HEK293 (cell line): ENCODE results near the gene SRF.

Experiments
- GFI1B ChIP-seq: fragments of 450-650 bp; formaldehyde crosslinking; IDR thresholded peaks from 2 replicates; pipeline ENCODE4 v1.5.1; 2016; ENCODE audit warnings: missing biosample characterization, missing genetic modification characterization
- KLF7 ChIP-seq: fragments of 450-650 bp; formaldehyde crosslinking; IDR thresholded peaks from 2 replicates; pipeline ENCODE4 v1.5.1; 2016; ENCODE audit warnings: missing biosample characterization, missing genetic modification characterization, borderline replicate concordance
- OVOL3 ChIP-seq: fragments of 450-650 bp; formaldehyde crosslinking; IDR thresholded peaks from 2 replicates; pipeline ENCODE4 v1.5.1; 2016; ENCODE audit warnings: missing biosample characterization, missing genetic modification characterization
- PBX3 ChIP-seq: sonication (generic); formaldehyde crosslinking; IDR thresholded peaks from 2 replicates; pipeline ENCODE4 v1.8.1; 2022; ENCODE audit warnings: mild to moderate bottlenecking, moderate library complexity, missing genetic modification reagents
- TSHZ1 ChIP-seq: fragments of 450-650 bp; formaldehyde crosslinking; IDR thresholded peaks from 2 replicates; pipeline ENCODE4 v1.5.1; 2016; ENCODE audit warnings: missing biosample characterization, missing genetic modification characterization, borderline replicate concordance
- ZBTB6 ChIP-seq: fragments of 450-650 bp; formaldehyde crosslinking; IDR thresholded peaks from 2 replicates; pipeline ENCODE4 v1.5.1; 2017; ENCODE audit warnings: missing biosample characterization, missing genetic modification characterization
- ZEB2 ChIP-seq: fragments of 450-650 bp; formaldehyde crosslinking; IDR thresholded peaks from 2 replicates; pipeline ENCODE4 v1.5.1; 2016; ENCODE audit warnings: missing biosample characterization, missing genetic modification characterization
- ZIC2 ChIP-seq: fragments of 450-650 bp; formaldehyde crosslinking; IDR thresholded peaks from 2 replicates; pipeline ENCODE4 v1.5.1; 2016; ENCODE audit warnings: missing biosample characterization, missing genetic modification characterization
- ZNF138 ChIP-seq: fragments of 450-650 bp; formaldehyde crosslinking; IDR thresholded peaks from 2 replicates; pipeline ENCODE4 v1.5.1; 2016; ENCODE audit warnings: missing biosample characterization, missing genetic modification characterization, borderline replicate concordance
- ZNF140 ChIP-seq: fragments of 450-650 bp; formaldehyde crosslinking; IDR thresholded peaks from 2 replicates; pipeline ENCODE4 v1.5.1; 2016; ENCODE audit warnings: missing biosample characterization, missing genetic modification characterization
- ZNF174 ChIP-seq: fragments of 450-650 bp; formaldehyde crosslinking; IDR thresholded peaks from 2 replicates; pipeline ENCODE4 v1.5.0; 2017; ENCODE audit warnings: missing biosample characterization, mild to moderate bottlenecking, missing genetic modification characterization
- ZNF184 ChIP-seq: fragments of 450-650 bp; IDR thresholded peaks from 2 replicates; pipeline ENCODE4 v1.5.1; 2018; ENCODE audit warnings: missing biosample characterization, mild to moderate bottlenecking, missing genetic modification characterization
- ZNF19 ChIP-seq: fragments of 450-650 bp; formaldehyde crosslinking; IDR thresholded peaks from 2 replicates; pipeline ENCODE4; 2016; ENCODE audit warnings: missing biosample characterization, missing genetic modification characterization, low read depth
- ZNF248 ChIP-seq: fragments of 450-650 bp; formaldehyde crosslinking; IDR thresholded peaks from 2 replicates; pipeline ENCODE4 v1.5.1; 2017; ENCODE audit warnings: missing biosample characterization, missing genetic modification characterization
- ZNF266 ChIP-seq: fragments of 450-650 bp; formaldehyde crosslinking; IDR thresholded peaks from 2 replicates; pipeline ENCODE4 v1.5.1; 2016; ENCODE audit warnings: missing biosample characterization, missing genetic modification characterization, low read depth
- ZNF302 ChIP-seq: fragments of 450-650 bp; formaldehyde crosslinking; IDR thresholded peaks from 2 replicates; pipeline ENCODE4 v1.5.1; 2016; ENCODE audit warnings: missing biosample characterization, missing genetic modification characterization, low read depth
- ZNF311 ChIP-seq: fragments of 450-650 bp; formaldehyde crosslinking; IDR thresholded peaks from 2 replicates; pipeline ENCODE4 v1.5.1; 2017; ENCODE audit warnings: missing biosample characterization, missing genetic modification characterization, borderline replicate concordance
- ZNF341 ChIP-seq: fragments of 450-650 bp; formaldehyde crosslinking; IDR thresholded peaks from 2 replicates; pipeline ENCODE4; 2016; ENCODE audit warnings: low read depth, missing biosample characterization, missing genetic modification characterization
- ZNF354C ChIP-seq: fragments of 450-650 bp; formaldehyde crosslinking; IDR thresholded peaks from 2 replicates; pipeline ENCODE4 v1.5.1; 2016; ENCODE audit warnings: missing biosample characterization, missing genetic modification characterization, low read depth, borderline replicate concordance
- ZNF549 ChIP-seq: fragments of 450-650 bp; IDR thresholded peaks from 2 replicates; pipeline ENCODE4 v1.5.1; 2018; ENCODE audit warnings: missing biosample characterization, missing genetic modification characterization, mild to moderate bottlenecking, inconsistent platforms, moderate library complexity
- ZNF600 ChIP-seq: fragments of 450-650 bp; formaldehyde crosslinking; IDR thresholded peaks from 2 replicates; pipeline ENCODE4 v1.5.1; 2016; ENCODE audit warnings: missing biosample characterization, missing genetic modification characterization
- ZNF701 ChIP-seq: fragments of 450-650 bp; formaldehyde crosslinking; IDR thresholded peaks from 2 replicates; pipeline ENCODE4 v1.5.1; 2016; ENCODE audit warnings: missing biosample characterization, missing genetic modification characterization
- ZNF76 ChIP-seq: fragments of 450-650 bp; formaldehyde crosslinking; IDR thresholded peaks from 2 replicates; pipeline ENCODE4; 2016; ENCODE audit warnings: low read depth, missing biosample characterization, missing genetic modification characterization, borderline replicate concordance
- ZNF785 ChIP-seq: fragments of 450-650 bp; formaldehyde crosslinking; IDR thresholded peaks from 2 replicates; pipeline ENCODE4 v1.5.1; 2016; ENCODE audit warnings: missing biosample characterization, missing genetic modification characterization
- ZNF791 ChIP-seq: fragments of 450-650 bp; formaldehyde crosslinking; IDR thresholded peaks from 2 replicates; pipeline ENCODE4 v1.5.1; 2016; ENCODE audit warnings: missing biosample characterization, missing genetic modification characterization
- ZNF792 ChIP-seq: fragments of 450-650 bp; formaldehyde crosslinking; IDR thresholded peaks from 2 replicates; pipeline ENCODE4 v1.5.1; 2016; ENCODE audit warnings: missing biosample characterization, missing genetic modification characterization
- ZNF830 ChIP-seq: fragments of 450-650 bp; IDR thresholded peaks from 2 replicates; pipeline ENCODE4 v1.5.0; 2018; ENCODE audit warnings: missing biosample characterization, missing genetic modification characterization, low read depth, mild to moderate bottlenecking, moderate library complexity
- TF ChIP-seq, protein P1 (sequence below): fragments of 450-650 bp; formaldehyde crosslinking; IDR thresholded peaks from 2 replicates; pipeline ENCODE4 v1.5.1; 2016; ENCODE audit warnings: missing biosample characterization, missing genetic modification characterization
- TF ChIP-seq, protein P2 (sequence below): fragments of 450-650 bp; formaldehyde crosslinking; IDR thresholded peaks from 2 replicates; pipeline ENCODE4 v1.5.1; 2016; ENCODE audit warnings: missing biosample characterization, missing genetic modification characterization

The SRF gene

GRCh38 chr6:43170931-43171706, at the start of gene SRF (continued):
- TF ChIP-seq ZNF600 (tag by site-specific recombination) (no peak), ZNF184 (tag by site-specific recombination) (peak; percentile 67; the same call in 1 of the 2 replicates), ZNF76 (tag by site-specific recombination) (peak; percentile 17; the same call in 1 of the 2 replicates), ZNF248 (tag by site-specific recombination) (no peak), ZNF549 (tag by site-specific recombination) (no peak), ZNF266 (tag by site-specific recombination) (no peak), GFI1B (tag by site-specific recombination) (no peak), ZNF785 (tag by site-specific recombination) (no peak), ZIC2 (no peak), ZNF311 (tag by site-specific recombination) (no peak), ZNF354C (tag by site-specific recombination) (no peak), ZNF302 (tag by site-specific recombination) (no peak), PBX3 (CRISPR knock-in tag) (peak; percentile 51; the same call in 1 of the 2 replicates), ZNF830 (tag by site-specific recombination) (no peak), TSHZ1 (no peak), ZNF341 (tag by site-specific recombination) (no peak), ZNF792 (tag by site-specific recombination) (no peak), ZNF138 (no peak), ZNF19 (no peak), ZNF701 (tag by site-specific recombination) (no peak), ZNF140 (tag by site-specific recombination) (no peak), ZNF791 (tag by site-specific recombination) (no peak), OVOL3 (tag by site-specific recombination) (no peak), ZEB2 (tag by site-specific recombination) (peak; percentile 89), KLF7 (tag by site-specific recombination) (no peak), ZNF174 (tag by site-specific recombination) (no peak), ZBTB6 (tag by site-specific recombination) (peak; percentile 59; the same call in 1 of the 2 replicates)
- TF ChIP-seq, protein P1, sequence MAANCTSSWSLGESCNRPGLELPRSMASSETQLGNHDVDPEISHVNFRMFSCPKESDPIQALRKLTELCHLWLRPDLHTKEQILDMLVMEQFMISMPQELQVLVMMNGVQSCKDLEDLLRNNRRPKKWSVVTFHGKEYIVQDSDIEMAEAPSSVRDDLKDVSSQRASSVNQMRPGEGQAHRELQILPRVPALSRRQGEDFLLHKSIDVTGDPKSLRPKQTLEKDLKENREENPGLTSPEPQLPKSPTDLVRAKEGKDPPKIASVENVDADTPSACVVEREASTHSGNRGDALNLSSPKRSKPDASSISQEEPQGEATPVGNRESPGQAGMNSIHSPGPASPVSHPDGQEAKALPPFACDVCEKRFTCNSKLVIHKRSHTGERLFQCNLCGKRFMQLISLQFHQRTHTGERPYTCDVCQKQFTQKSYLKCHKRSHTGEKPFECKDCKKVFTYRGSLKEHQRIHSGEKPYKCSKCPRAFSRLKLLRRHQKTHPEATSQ, result 0 out of 2 replicates have a peak, but pooled peaks have one; percentile 23
- TF ChIP-seq, protein P2, sequence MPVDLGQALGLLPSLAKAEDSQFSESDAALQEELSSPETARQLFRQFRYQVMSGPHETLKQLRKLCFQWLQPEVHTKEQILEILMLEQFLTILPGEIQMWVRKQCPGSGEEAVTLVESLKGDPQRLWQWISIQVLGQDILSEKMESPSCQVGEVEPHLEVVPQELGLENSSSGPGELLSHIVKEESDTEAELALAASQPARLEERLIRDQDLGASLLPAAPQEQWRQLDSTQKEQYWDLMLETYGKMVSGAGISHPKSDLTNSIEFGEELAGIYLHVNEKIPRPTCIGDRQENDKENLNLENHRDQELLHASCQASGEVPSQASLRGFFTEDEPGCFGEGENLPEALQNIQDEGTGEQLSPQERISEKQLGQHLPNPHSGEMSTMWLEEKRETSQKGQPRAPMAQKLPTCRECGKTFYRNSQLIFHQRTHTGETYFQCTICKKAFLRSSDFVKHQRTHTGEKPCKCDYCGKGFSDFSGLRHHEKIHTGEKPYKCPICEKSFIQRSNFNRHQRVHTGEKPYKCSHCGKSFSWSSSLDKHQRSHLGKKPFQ, result no peak
